HCT116 (cell line): Measurements from ENCODE around the gene FNDC3A. TPM values are rescaled to one million over a fixed set of nuclear protein-coding genes. Genes with fewer than 3 reads are reported as not detected.

Experiments used
- ATF3 ChIP-seq: IDR thresholded peaks from 2 replicates; pipeline ENCODE4 v1.6.1; 2012
- CTCF ChIP-seq, 3 experiments: fragments of 200-600 bp in 1 of 3; sonication (generic) in 1 of 3; IDR thresholded peaks in 2 of 3; conservative IDR thresholded peaks in 1 of 3; 2 replicates each; pipeline ENCODE4 v1.5.1; 2012 to 2017; ENCODE audit warnings: low read depth in 2 of 3, low read length in 2 of 3, antibody characterized with exemption in 1 of 3, borderline replicate concordance in 1 of 3, control low read depth in 1 of 3, mild to moderate bottlenecking in 1 of 3, mixed read lengths in 1 of 3, mixed run types in 1 of 3, moderate library complexity in 1 of 3; ENCODE audit not compliant: insufficient read depth in 1 of 3
- ELF1 ChIP-seq: IDR thresholded peaks from 2 replicates; pipeline ENCODE4 v1.6.1; 2012; ENCODE audit warnings: low read depth, borderline replicate concordance
- EZH2 ChIP-seq: fragments of 200-600 bp; sonication (generic); IDR thresholded peaks from 2 replicates; pipeline ENCODE4 v1.6.1; 2017; ENCODE audit warnings: antibody characterized with exemption, mixed run types
- EZH2phosphoT487 ChIP-seq: fragments of 200-600 bp; IDR thresholded peaks from 2 replicates; pipeline ENCODE4 v1.6.1; 2018; ENCODE audit warnings: antibody characterized with exemption, borderline replicate concordance
- FOSL1 ChIP-seq: IDR thresholded peaks from 2 replicates; pipeline ENCODE4 v1.6.1; 2012; ENCODE audit warnings: low read depth
- JUND ChIP-seq: IDR thresholded peaks from 2 replicates; pipeline ENCODE4 v1.6.1; 2012
- POLR2AphosphoS5 ChIP-seq: IDR thresholded peaks from 2 replicates; pipeline ENCODE4 v1.6.1; 2011; ENCODE audit warnings: mild to moderate bottlenecking, low read depth, low read length, moderate library complexity
- RAD21 ChIP-seq: IDR thresholded peaks from 2 replicates; pipeline ENCODE4 v1.6.1; 2012; ENCODE audit warnings: low read depth, mild to moderate bottlenecking
- SIN3A ChIP-seq: IDR thresholded peaks from 2 replicates; pipeline ENCODE4 v1.6.1; 2012; ENCODE audit warnings: low read depth
- SRF ChIP-seq: IDR thresholded peaks from 2 replicates; pipeline ENCODE4 v1.6.1; 2012; ENCODE audit warnings: low read depth
- TCF7L2 ChIP-seq: IDR thresholded peaks from 2 replicates; pipeline ENCODE4 v1.7.0; 2011; ENCODE audit warnings: borderline replicate concordance, inconsistent platforms; ENCODE audit not compliant: insufficient read depth, insufficient read length; ENCODE audit errors: extremely low read depth
- YY1 ChIP-seq: IDR thresholded peaks from 2 replicates; pipeline ENCODE4 v1.6.1; 2011; ENCODE audit warnings: low read length, low read depth, moderate library complexity, mild to moderate bottlenecking; ENCODE audit not compliant: insufficient replicate concordance; ENCODE audit errors: extremely low read depth
- ZFX ChIP-seq: fragments of 450-650 bp; IDR thresholded peaks from 2 replicates; pipeline ENCODE4 v1.6.1; 2017
- ZNF274 ChIP-seq: fragments of 200-500 bp; sonication (Bioruptor generic); IDR thresholded peaks from 2 replicates; pipeline ENCODE4 v1.6.1; 2014; ENCODE audit warnings: mild to moderate bottlenecking, low read depth, low read length, inconsistent platforms
- total RNA-seq: library from RNA; stranded (reverse); gene quantifications from one replicate; pipeline ENCODE4 v1.2.1, GENCODE V29; 2021; ENCODE audit not compliant: unreplicated experiment
- TF ChIP-seq, protein P1 (sequence below): IDR thresholded peaks from 2 replicates; pipeline ENCODE4 v1.6.1; 2012

The FNDC3A gene
- total RNA-seq, 1 experiment from 2014 or later, result 30.5 TPM

DNA sequence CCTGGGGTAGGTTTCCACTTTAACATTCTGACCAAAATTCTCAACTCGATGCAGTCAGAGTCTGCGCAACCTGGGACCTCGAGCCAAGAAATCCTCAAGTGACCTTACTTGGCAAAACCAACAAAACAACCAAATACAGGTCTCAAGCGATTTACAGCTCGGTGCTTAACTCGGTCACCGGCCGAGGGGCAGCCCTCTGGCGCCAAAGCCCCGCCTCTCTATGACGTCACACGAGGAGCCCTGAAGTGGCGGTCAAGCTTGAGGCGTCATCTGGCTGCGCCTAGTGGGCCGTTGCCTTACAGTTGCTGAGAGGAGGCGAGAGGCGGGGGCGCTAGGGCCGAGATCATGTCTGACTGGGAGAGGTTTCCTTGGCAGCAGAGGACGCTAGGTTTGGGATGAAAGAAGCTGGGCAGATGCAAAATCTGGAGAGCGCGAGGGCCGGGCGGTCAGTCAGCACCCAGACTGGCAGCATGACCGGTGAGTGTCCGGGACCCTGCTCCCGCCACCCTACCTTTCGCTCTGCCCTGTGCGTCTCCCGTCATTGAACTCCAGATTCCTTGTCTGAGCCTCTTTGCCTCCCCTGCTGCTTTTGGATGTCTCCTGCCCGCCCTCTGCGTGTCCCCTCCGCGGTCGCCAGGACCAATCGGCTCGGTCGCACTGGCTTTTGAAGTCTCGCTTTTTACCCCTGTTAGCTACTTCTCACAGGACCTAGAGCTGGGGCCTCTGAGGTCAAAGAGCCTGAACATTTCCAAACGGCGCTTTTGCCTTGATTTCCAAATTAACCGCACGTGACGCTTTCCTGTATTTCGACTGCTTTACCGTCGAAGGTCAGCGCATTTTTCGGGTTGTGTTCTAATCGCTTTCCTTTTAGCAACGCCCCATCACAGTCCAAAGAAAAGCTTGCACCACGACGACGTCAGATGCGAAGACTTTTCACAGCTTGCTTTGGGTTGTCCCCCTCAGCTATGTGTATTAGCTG lies 272.2 kb downstream of the FNDC3A start, which contains the start of gene CDADC1 (continued):
- peak; percentile 44 for TF ChIP-seq YY1
- TF ChIP-seq CTCF (IDR thresholded peaks at IDR 0.05 in 2 of 3, conservative IDR thresholded peaks at IDR 0.05 in 1 of 3; ENCODE audit: borderline replicate concordance in 1 of 3, insufficient read depth in 1 of 3, low read depth in 2 of 3, low read length in 2 of 3), result no peak
- no peak for TF ChIP-seq EZH2
- peak; percentile 86 for TF ChIP-seq POLR2AphosphoS5
- no peak for TF ChIP-seq RAD21
- no peak; the same call in 1 of the 2 replicates for TF ChIP-seq JUND
- TF ChIP-seq SRF, result peak; percentile 87
- TF ChIP-seq TCF7L2, result peak; percentile 53
- no peak for TF ChIP-seq FOSL1
- no peak for TF ChIP-seq ELF1
- TF ChIP-seq, protein P1, sequence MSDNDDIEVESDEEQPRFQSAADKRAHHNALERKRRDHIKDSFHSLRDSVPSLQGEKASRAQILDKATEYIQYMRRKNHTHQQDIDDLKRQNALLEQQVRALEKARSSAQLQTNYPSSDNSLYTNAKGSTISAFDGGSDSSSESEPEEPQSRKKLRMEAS, result peak; percentile 1; the same call in 1 of the 2 replicates
- TF ChIP-seq ZFX, result peak; percentile 33; the same call in 1 of the 2 replicates
- no peak for TF ChIP-seq ZNF274
- no peak for TF ChIP-seq EZH2phosphoT487
- TF ChIP-seq ATF3, result no peak
- peak; percentile 77 for TF ChIP-seq SIN3A
